Osteocyte (in vitro differentiated cells): Measurements from ENCODE around the gene TLNRD1. TPM values are rescaled to one million over a fixed set of nuclear protein-coding genes. Genes with fewer than 3 reads are reported as not detected.

Experiments used
- DNase-seq: peaks from one replicate; pipeline ENCODE4 v3.0.0; 2021; ENCODE audit warnings: mixed read lengths; ENCODE audit not compliant: unreplicated experiment; ENCODE audit errors: extremely low spot score
- H3K27ac Mint-ChIP-seq: one replicate; pipeline ENCODE4 v1.8.0; 2021; ENCODE audit warnings: mild to moderate bottlenecking, mixed read lengths; ENCODE audit not compliant: unreplicated experiment
- H3K27me3 Mint-ChIP-seq: one replicate; pipeline ENCODE4 v1.8.0; 2021; ENCODE audit warnings: mixed read lengths; ENCODE audit not compliant: unreplicated experiment
- H3K36me3 Mint-ChIP-seq: one replicate; pipeline ENCODE4 v1.8.0; 2021; ENCODE audit warnings: mixed read lengths; ENCODE audit not compliant: unreplicated experiment
- H3K4me1 Mint-ChIP-seq: one replicate; pipeline ENCODE4 v1.8.0; 2021; ENCODE audit warnings: mixed read lengths; ENCODE audit not compliant: unreplicated experiment
- H3K4me3 Mint-ChIP-seq: one replicate; pipeline ENCODE4 v1.8.0; 2021; ENCODE audit warnings: mild to moderate bottlenecking, moderate library complexity, mixed read lengths; ENCODE audit not compliant: unreplicated experiment
- H3K9me3 Mint-ChIP-seq: one replicate; pipeline ENCODE4 v1.8.0; 2021; ENCODE audit warnings: mixed read lengths; ENCODE audit not compliant: unreplicated experiment
- CTCF ChIP-seq: fragments of 200-600 bp; sonication (generic); IDR thresholded peaks from 2 replicates; pipeline ENCODE4 v1.5.0; 2021; ENCODE audit warnings: antibody characterized with exemption, mild to moderate bottlenecking, moderate library complexity
- total RNA-seq: library from RNA; stranded (reverse); gene quantifications from 2 replicates; pipeline ENCODE4 v1.2.1, GENCODE V29; 2021

Gene TLNRD1
- total RNA-seq, 1 donor from 2014 or later, result 10.6 TPM

- Mint-ChIP-seq H3K27ac (peak overlapping the region; percentile 80), H3K27me3 (no peaks in the 10 kb centered on the region), H3K4me3 (no peak overlapping the region), H3K36me3 (peaks cover 26% of the 10 kb centered on the region), H3K4me1 (peaks cover 40% of the 10 kb centered on the region), H3K9me3 (no peaks in the 10 kb centered on the region)
- no peak for DNase-seq
- peak; percentile 78 for TF ChIP-seq CTCF
These were observed 23.1 kb upstream of the TLNRD1 start for GRCh38 chr15:80977627-80978036.

- Mint-ChIP-seq H3K27ac (peak overlapping the region; percentile 80), H3K4me1 (peaks cover 39% of the 10 kb centered on the region), H3K27me3 (no peaks in the 10 kb centered on the region), H3K4me3 (no peak overlapping the region), H3K36me3 (peaks cover 26% of the 10 kb centered on the region), H3K9me3 (no peaks in the 10 kb centered on the region)
- no peak for TF ChIP-seq CTCF
- DNase-seq, result no peak
These were observed 21.9 kb upstream of the TLNRD1 start for GRCh38 chr15:80978685-80979329.

DNA sequence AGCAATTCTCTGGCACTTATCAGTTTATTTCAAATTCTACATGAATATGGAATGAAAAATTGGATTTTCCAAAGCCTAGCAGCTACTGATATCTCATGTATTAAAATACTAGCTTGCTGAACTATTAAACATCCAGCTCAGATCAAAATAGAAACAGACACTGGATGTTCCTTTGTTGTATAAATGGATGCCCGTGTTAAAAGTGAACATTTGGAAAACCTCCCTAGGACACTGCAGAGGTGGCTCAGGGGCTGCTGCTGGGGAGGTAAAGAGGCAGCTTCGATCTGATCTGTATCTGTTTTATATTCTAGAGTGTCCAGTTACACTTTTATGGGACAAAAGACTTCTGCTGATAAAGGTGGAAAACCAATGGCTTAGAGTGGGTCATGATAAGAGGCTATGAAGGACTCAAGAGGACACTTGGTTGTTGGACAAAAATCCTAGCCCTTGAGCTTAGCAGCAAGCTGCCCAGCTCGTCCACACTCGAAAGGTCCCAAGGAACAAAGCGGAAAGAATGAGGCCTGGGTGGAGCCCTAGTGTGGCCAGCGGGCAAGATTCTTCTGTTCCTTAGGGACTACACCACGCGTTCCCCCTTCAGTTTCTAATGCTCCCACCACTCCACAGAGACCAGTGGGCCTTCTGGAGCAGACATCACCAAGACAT, 21.1 kb upstream of the TLNRD1 start:
- Mint-ChIP-seq H3K4me3 (no peak overlapping the region), H3K9me3 (no peaks in the 10 kb centered on the region), H3K4me1 (peaks cover 45% of the 10 kb centered on the region), H3K27ac (no peak overlapping the region), H3K36me3 (peaks cover 26% of the 10 kb centered on the region), H3K27me3 (no peaks in the 10 kb centered on the region)
- no peak for TF ChIP-seq CTCF
- DNase-seq, result no peak

DNA sequence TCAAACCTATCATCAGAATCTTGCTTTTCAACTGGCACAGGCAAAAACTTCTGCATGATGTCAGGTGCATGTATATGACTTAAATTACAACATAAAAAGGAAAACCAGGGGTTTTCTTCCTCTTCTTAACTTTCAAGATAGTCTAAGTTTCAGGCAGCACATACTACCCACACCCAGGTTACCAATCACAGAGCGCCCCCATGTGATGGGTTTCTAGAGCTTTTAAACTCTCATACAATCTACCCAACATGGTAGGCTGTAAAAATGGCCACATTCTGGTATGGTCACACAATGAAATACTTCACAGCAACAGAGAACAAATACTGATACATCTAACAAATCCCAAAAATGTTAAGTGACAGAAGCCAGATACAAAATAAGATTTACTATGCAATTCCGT, 18.5 kb upstream of the TLNRD1 start:
- no peak for DNase-seq
- no peak overlapping the region for H3K4me3 Mint-ChIP-seq
- H3K9me3 Mint-ChIP-seq, result no peaks in the 10 kb centered on the region
- H3K4me1 Mint-ChIP-seq, result peaks cover 56% of the 10 kb centered on the region
- no peaks in the 10 kb centered on the region for H3K27me3 Mint-ChIP-seq
- no peak for TF ChIP-seq CTCF
- H3K27ac Mint-ChIP-seq, result no peak overlapping the region
- H3K36me3 Mint-ChIP-seq, result peaks cover 26% of the 10 kb centered on the region

DNA sequence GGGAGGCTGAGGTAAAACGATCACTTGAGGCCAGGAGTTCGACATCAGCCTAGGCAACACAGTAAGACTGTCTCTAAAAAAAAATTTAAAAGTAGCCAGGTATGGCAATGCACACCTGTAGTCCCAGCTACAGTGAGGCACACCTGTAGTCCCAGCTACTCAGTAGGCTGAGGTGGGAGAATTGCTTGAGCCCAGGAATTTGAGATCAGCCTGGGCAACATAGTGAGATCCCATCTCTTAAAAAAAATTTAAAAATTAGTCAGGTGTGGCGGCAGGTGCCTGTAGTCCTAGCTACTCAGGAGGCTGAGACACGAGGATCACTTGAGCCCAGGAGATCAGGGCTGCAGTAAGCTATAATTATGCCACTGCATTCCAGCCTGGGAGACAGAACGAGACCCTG, 17.9 kb upstream of the TLNRD1 start:
- no peak for TF ChIP-seq CTCF
- H3K36me3 Mint-ChIP-seq, result peaks cover 26% of the 10 kb centered on the region
- no peaks in the 10 kb centered on the region for H3K9me3 Mint-ChIP-seq
- H3K27me3 Mint-ChIP-seq, result no peaks in the 10 kb centered on the region
- no peak for DNase-seq
- no peak overlapping the region for H3K4me3 Mint-ChIP-seq
- H3K27ac Mint-ChIP-seq, result no peak overlapping the region
- peaks cover 51% of the 10 kb centered on the region for H3K4me1 Mint-ChIP-seq
